Natural killer cell treated with Interleukin-12 subunit alpha and Interleukin-12 subunit beta and Interleukin-15 and Interleukin-18, amount 100 ng/mL, for 72 hours (primary cell): ENCODE results near the gene CBX1. TPM values are rescaled to one million over a fixed set of nuclear protein-coding genes. Genes with fewer than 3 reads are reported as not detected.
"Not testable (repeated sequence)": the region's sequence is repeated elsewhere in the genome, so short reads cannot be mapped to it uniquely, and the experiment has no call there.

ENCODE experiments used
- ATAC-seq, 2 donors: fragments of 150-1000 bp; cut with Tn5 transposase in 1 of 2; sonication (Bioruptor Pico), chemical (Tn5 transposase) in 1 of 2; 2 replicates each; pipeline ENCODE4 v1.10.0; 2021
- DNase-seq: peaks from one replicate; pipeline ENCODE4 v3.0.0; 2022; ENCODE audit warnings: low spot score
- H3K27ac Mint-ChIP-seq, 2 donors: 1 replicate in 1 of 2; 2 replicates in 1 of 2; pipeline ENCODE4 v1.8.0; 2022; ENCODE audit warnings: mixed read lengths in 2 of 2, mild to moderate bottlenecking in 1 of 2, moderate library complexity in 1 of 2
- H3K27me3 Mint-ChIP-seq, 2 donors: 1 replicate in 1 of 2; 2 replicates in 1 of 2; pipeline ENCODE4 v1.8.0; 2022; ENCODE audit warnings: mixed read lengths in 2 of 2
- H3K36me3 Mint-ChIP-seq: one replicate; pipeline ENCODE4 v1.8.0; 2022; ENCODE audit warnings: mixed read lengths
- H3K4me1 Mint-ChIP-seq, 2 donors: 1 replicate in 1 of 2; 2 replicates in 1 of 2; pipeline ENCODE4 v1.8.0; 2022; ENCODE audit warnings: low read depth in 2 of 2, mixed read lengths in 2 of 2, mild to moderate bottlenecking in 1 of 2
- H3K4me3 Mint-ChIP-seq: one replicate; pipeline ENCODE4 v1.8.0; 2022; ENCODE audit warnings: mixed read lengths
- H3K9me3 Mint-ChIP-seq: 2 replicates; pipeline ENCODE4 v1.8.0; 2022; ENCODE audit warnings: mixed read lengths
- total RNA-seq, 2 donors: library from RNA; stranded (reverse); gene quantifications; one replicate each; pipeline ENCODE4 v1.2.3, GENCODE V29; 2022

The CBX1 gene
- total RNA-seq, 2 donors from 2014 or later = 51.8 to 58.5 TPM

GRCh38 chr17:48047741-48048383, 53.4 kb downstream of the CBX1 start, which contains the start of gene NFE2L1:
Gene NFE2L1, plus strand, starts transcription at chr17:48048359. Its CDS starts 2,760 bp downstream, at chr17:48051119.
- H3K27ac Mint-ChIP-seq = peak within 1 kb of the TSS; percentile 90 to 95
- H3K4me1 Mint-ChIP-seq = peaks cover 48 to 58% of the 10 kb centered on the region in 2 donors
- DNase-seq (peak; percentile 99), ATAC-seq (peak; percentile 97)
- peak within 1 kb of the TSS; percentile 81 for H3K4me3 Mint-ChIP-seq
- H3K27me3 Mint-ChIP-seq = no peaks in the 10 kb centered on the region
- no peaks in the 10 kb centered on the region for H3K9me3 Mint-ChIP-seq
- peaks cover 17% of the 10 kb centered on the region for H3K36me3 Mint-ChIP-seq

- H3K27me3 Mint-ChIP-seq = peaks cover 0 to 2% of the 10 kb centered on the region in 2 donors
- H3K4me1 Mint-ChIP-seq = peaks cover 43 to 52% of the 10 kb centered on the region in 2 donors
- no peak for ATAC-seq
- DNase-seq = no peak
- peaks cover 17% of the 10 kb centered on the region for H3K36me3 Mint-ChIP-seq
- H3K4me3 Mint-ChIP-seq = peak overlapping the region; percentile 81
- H3K9me3 Mint-ChIP-seq = no peaks in the 10 kb centered on the region
- peak overlapping the region; percentile 90 to 95 for H3K27ac Mint-ChIP-seq
Observed at GRCh38 chr17:48047113-48047740, 54.1 kb downstream of the CBX1 start.

- Mint-ChIP-seq H3K4me1 (peaks cover 35 to 43% of the 10 kb centered on the region in 2 donors), H3K27me3 (peaks cover 0 to 2% of the 10 kb centered on the region in 2 donors)
- no peak for ATAC-seq
Observed at GRCh38 chr17:48046296-48046695, 55.0 kb downstream of the CBX1 start.

GRCh38 chr17:48045316-48046001, 55.8 kb downstream of the CBX1 start:
- no peaks in the 10 kb centered on the region for H3K9me3 Mint-ChIP-seq
- no peak overlapping the region for H3K4me3 Mint-ChIP-seq
- ATAC-seq = no peak
- peaks cover 0 to 5% of the 10 kb centered on the region in 2 donors for H3K27me3 Mint-ChIP-seq
- peaks cover 12% of the 10 kb centered on the region for H3K36me3 Mint-ChIP-seq
- no peak for DNase-seq
- no peak overlapping the region for H3K27ac Mint-ChIP-seq
- peaks cover 30 to 34% of the 10 kb centered on the region in 2 donors for H3K4me1 Mint-ChIP-seq

More at GRCh38 chr17:48046296-48046695, 55.0 kb downstream of the CBX1 start:
- Mint-ChIP-seq H3K36me3 (peaks cover 17% of the 10 kb centered on the region), H3K9me3 (no peaks in the 10 kb centered on the region), H3K4me3 (peak overlapping the region; percentile 81), H3K27ac (peak overlapping the region; percentile 90 to 95)
- no peak for DNase-seq

- peaks cover 10% of the 10 kb centered on the region for H3K36me3 Mint-ChIP-seq
- no peak overlapping the region for H3K27ac Mint-ChIP-seq
- no peaks in the 10 kb centered on the region for H3K9me3 Mint-ChIP-seq
- H3K27me3 Mint-ChIP-seq = peaks cover 0 to 5% of the 10 kb centered on the region in 2 donors
- H3K4me1 Mint-ChIP-seq = peaks cover 25 to 28% of the 10 kb centered on the region in 2 donors
- no peak for DNase-seq
- no peak overlapping the region for H3K4me3 Mint-ChIP-seq
- no peak for ATAC-seq
Observed at GRCh38 chr17:48044851-48045250, 56.4 kb downstream of the CBX1 start.

- H3K27me3 Mint-ChIP-seq = peaks cover 0 to 5% of the 10 kb centered on the region in 2 donors
- no peak for DNase-seq
- H3K36me3 Mint-ChIP-seq = peaks cover 4% of the 10 kb centered on the region
- no peak overlapping the region for H3K4me3 Mint-ChIP-seq
- H3K27ac Mint-ChIP-seq = no peak overlapping the region
- no peak for ATAC-seq
- no peaks in the 10 kb centered on the region for H3K9me3 Mint-ChIP-seq
- H3K4me1 Mint-ChIP-seq = peaks cover 19 to 20% of the 10 kb centered on the region in 2 donors
Observed at GRCh38 chr17:48043176-48043575, 58.1 kb downstream of the CBX1 start.

- ATAC-seq = no peak
- Mint-ChIP-seq H3K9me3 (no peaks in the 10 kb centered on the region), H3K36me3 (no peaks in the 10 kb centered on the region), H3K27me3 (peaks cover 0 to 5% of the 10 kb centered on the region in 2 donors), H3K4me3 (peak overlapping the region; percentile 78), H3K27ac (peak overlapping the region in 1 of 2 donors; percentile 79), H3K4me1 (peaks cover 7 to 10% of the 10 kb centered on the region in 2 donors)
- no peak for DNase-seq
Observed at GRCh38 chr17:48038687-48039086, 62.6 kb downstream of the CBX1 start.

- Mint-ChIP-seq H3K4me3 (peak overlapping the region; percentile 78), H3K27me3 (peaks cover 0 to 5% of the 10 kb centered on the region in 2 donors), H3K36me3 (no peaks in the 10 kb centered on the region), H3K27ac (peak overlapping the region; percentile 17 to 79), H3K4me1 (peaks cover 7 to 10% of the 10 kb centered on the region in 2 donors), H3K9me3 (no peaks in the 10 kb centered on the region)
- peak in 1 of 2 donors; percentile 48 for ATAC-seq
- DNase-seq = no peak
Observed at GRCh38 chr17:48037838-48038323, 63.4 kb downstream of the CBX1 start.

GRCh38 chr17:48037036-48037837, 64.0 kb downstream of the CBX1 start, which contains the start of gene COPZ2:
Gene COPZ2, minus strand, starts transcription at chr17:48037797. Its CDS starts 20 bp downstream, at chr17:48037777.
- peak within 1 kb of the TSS; percentile 17 to 79 for H3K27ac Mint-ChIP-seq
- H3K9me3 Mint-ChIP-seq = no peaks in the 10 kb centered on the region
- peaks cover 0 to 3% of the 10 kb centered on the region in 2 donors for H3K27me3 Mint-ChIP-seq
- peak within 1 kb of the TSS; percentile 78 for H3K4me3 Mint-ChIP-seq
- DNase-seq = peak; percentile 70
- H3K4me1 Mint-ChIP-seq = peaks cover 7 to 10% of the 10 kb centered on the region in 2 donors
- peak; percentile 89 to 90 for ATAC-seq
- no peaks in the 10 kb centered on the region for H3K36me3 Mint-ChIP-seq

GRCh38 chr17:48036693-48037035, 64.6 kb downstream of the CBX1 start:
- H3K4me3 Mint-ChIP-seq = peak overlapping the region; percentile 73
- no peaks in the 10 kb centered on the region for H3K9me3 Mint-ChIP-seq
- ATAC-seq (no peak), DNase-seq (peak; percentile 44)
- no peak overlapping the region for H3K27ac Mint-ChIP-seq
- H3K4me1 Mint-ChIP-seq = peaks cover 7 to 10% of the 10 kb centered on the region in 2 donors
- peaks cover 0 to 3% of the 10 kb centered on the region in 2 donors for H3K27me3 Mint-ChIP-seq
- H3K36me3 Mint-ChIP-seq = no peaks in the 10 kb centered on the region

GRCh38 chr17:48034734-48035133, 66.5 kb downstream of the CBX1 start:
- not testable (repeated sequence) for H3K9me3 Mint-ChIP-seq, H3K27me3 Mint-ChIP-seq, ATAC-seq, H3K4me3 Mint-ChIP-seq, H3K4me1 Mint-ChIP-seq, H3K36me3 Mint-ChIP-seq, H3K27ac Mint-ChIP-seq
- peak; percentile 32 for DNase-seq

GRCh38 chr17:48031966-48032365, 69.3 kb downstream of the CBX1 start:
- ATAC-seq (no peak), DNase-seq (peak; percentile 37)
- H3K4me3 Mint-ChIP-seq = no peak overlapping the region
- no peak overlapping the region for H3K27ac Mint-ChIP-seq
- no peaks in the 10 kb centered on the region for H3K9me3 Mint-ChIP-seq
- no peaks in the 10 kb centered on the region for H3K36me3 Mint-ChIP-seq
- no peaks in the 10 kb centered on the region for H3K27me3 Mint-ChIP-seq
- peaks cover 0 to 5% of the 10 kb centered on the region in 2 donors for H3K4me1 Mint-ChIP-seq

- no peaks in the 10 kb centered on the region for H3K36me3 Mint-ChIP-seq
- ATAC-seq = no peak
Observed at GRCh38 chr17:48030531-48030930, 70.7 kb downstream of the CBX1 start.

More at GRCh38 chr17:48030531-48030930, 70.7 kb downstream of the CBX1 start:
- H3K4me3 Mint-ChIP-seq = no peak overlapping the region
- no peak for DNase-seq
- peaks cover 9 to 11% of the 10 kb centered on the region in 2 donors for H3K4me1 Mint-ChIP-seq
- no peaks in the 10 kb centered on the region for H3K9me3 Mint-ChIP-seq
- no peaks in the 10 kb centered on the region for H3K27me3 Mint-ChIP-seq
- H3K27ac Mint-ChIP-seq = no peak overlapping the region
